Liver (tissue), 3 donors: ENCODE data around the gene DEXI.

ENCODE experiments used
- EGR1 ChIP-seq, 2 donors: IDR thresholded peaks; 2 replicates each; pipeline ENCODE4 v1.6.1; 2016 to 2018; ENCODE audit warnings: antibody characterized with exemption in 2 of 2, low read depth in 2 of 2
- GABPA ChIP-seq, 2 donors: IDR thresholded peaks in 1 of 2; conservative IDR thresholded peaks in 1 of 2; 2 replicates each; pipeline ENCODE4 v1.6.1; 2016; ENCODE audit warnings: antibody characterized with exemption in 2 of 2, mild to moderate bottlenecking in 1 of 2, moderate library complexity in 1 of 2
- HNF4G ChIP-seq: IDR thresholded peaks from 2 replicates; pipeline ENCODE4 v1.6.1; 2016; ENCODE audit warnings: antibody characterized with exemption
- JUND ChIP-seq, 2 donors: IDR thresholded peaks; 2 replicates each; pipeline ENCODE4 v1.6.1; 2016; ENCODE audit warnings: antibody characterized with exemption in 2 of 2
- RAD21 ChIP-seq, 2 donors: IDR thresholded peaks; 2 replicates each; pipeline ENCODE4 v1.6.1; 2016; ENCODE audit warnings: antibody characterized with exemption in 2 of 2, mild to moderate bottlenecking in 2 of 2
- TF ChIP-seq, protein P1 (sequence below): IDR thresholded peaks from 2 replicates; pipeline ENCODE4 v1.6.1; 2016; ENCODE audit warnings: antibody characterized with exemption
- TF ChIP-seq, protein P2 (sequence below): fragments of 150-350 bp; IDR thresholded peaks from 2 replicates; pipeline ENCODE4 v1.5.1; 2017; ENCODE audit warnings: improper control_type of control experiment, low read depth, low read length; ENCODE audit not compliant: missing input control
- TF ChIP-seq, protein P3 (sequence below): IDR thresholded peaks from 2 replicates; pipeline ENCODE4 v1.6.1; 2016; ENCODE audit warnings: antibody characterized with exemption, mild to moderate bottlenecking
- TF ChIP-seq, protein P4 (sequence below): IDR thresholded peaks from 2 replicates; pipeline ENCODE4 v1.6.1; 2016; ENCODE audit warnings: antibody characterized with exemption
- donor health status: healthy.
- donor health status: healthy.

DNA sequence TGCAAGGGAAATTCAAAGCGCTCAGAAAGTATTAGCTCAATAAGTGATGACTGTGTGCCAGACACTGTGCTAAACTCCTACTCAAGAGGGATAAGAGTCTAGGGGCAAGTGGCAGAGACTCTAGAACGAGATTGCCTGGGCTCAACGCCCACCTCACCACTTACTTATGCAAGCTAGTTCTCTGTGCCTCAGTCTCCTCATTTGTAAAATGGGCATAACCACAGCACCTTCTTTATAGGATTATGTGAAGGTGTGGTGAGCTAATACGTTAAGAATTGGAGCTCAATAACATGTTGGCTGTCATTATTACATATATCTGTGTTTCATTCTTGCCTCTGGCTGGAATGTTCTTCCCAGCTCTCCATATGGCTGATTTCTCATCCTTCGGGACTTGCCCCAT, 15.4 kb downstream of the DEXI start:
- TF ChIP-seq, protein P1, sequence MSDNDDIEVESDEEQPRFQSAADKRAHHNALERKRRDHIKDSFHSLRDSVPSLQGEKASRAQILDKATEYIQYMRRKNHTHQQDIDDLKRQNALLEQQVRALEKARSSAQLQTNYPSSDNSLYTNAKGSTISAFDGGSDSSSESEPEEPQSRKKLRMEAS = no peak
- TF ChIP-seq, protein P2, sequence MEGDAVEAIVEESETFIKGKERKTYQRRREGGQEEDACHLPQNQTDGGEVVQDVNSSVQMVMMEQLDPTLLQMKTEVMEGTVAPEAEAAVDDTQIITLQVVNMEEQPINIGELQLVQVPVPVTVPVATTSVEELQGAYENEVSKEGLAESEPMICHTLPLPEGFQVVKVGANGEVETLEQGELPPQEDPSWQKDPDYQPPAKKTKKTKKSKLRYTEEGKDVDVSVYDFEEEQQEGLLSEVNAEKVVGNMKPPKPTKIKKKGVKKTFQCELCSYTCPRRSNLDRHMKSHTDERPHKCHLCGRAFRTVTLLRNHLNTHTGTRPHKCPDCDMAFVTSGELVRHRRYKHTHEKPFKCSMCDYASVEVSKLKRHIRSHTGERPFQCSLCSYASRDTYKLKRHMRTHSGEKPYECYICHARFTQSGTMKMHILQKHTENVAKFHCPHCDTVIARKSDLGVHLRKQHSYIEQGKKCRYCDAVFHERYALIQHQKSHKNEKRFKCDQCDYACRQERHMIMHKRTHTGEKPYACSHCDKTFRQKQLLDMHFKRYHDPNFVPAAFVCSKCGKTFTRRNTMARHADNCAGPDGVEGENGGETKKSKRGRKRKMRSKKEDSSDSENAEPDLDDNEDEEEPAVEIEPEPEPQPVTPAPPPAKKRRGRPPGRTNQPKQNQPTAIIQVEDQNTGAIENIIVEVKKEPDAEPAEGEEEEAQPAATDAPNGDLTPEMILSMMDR = no peak
- TF ChIP-seq, protein P3, sequence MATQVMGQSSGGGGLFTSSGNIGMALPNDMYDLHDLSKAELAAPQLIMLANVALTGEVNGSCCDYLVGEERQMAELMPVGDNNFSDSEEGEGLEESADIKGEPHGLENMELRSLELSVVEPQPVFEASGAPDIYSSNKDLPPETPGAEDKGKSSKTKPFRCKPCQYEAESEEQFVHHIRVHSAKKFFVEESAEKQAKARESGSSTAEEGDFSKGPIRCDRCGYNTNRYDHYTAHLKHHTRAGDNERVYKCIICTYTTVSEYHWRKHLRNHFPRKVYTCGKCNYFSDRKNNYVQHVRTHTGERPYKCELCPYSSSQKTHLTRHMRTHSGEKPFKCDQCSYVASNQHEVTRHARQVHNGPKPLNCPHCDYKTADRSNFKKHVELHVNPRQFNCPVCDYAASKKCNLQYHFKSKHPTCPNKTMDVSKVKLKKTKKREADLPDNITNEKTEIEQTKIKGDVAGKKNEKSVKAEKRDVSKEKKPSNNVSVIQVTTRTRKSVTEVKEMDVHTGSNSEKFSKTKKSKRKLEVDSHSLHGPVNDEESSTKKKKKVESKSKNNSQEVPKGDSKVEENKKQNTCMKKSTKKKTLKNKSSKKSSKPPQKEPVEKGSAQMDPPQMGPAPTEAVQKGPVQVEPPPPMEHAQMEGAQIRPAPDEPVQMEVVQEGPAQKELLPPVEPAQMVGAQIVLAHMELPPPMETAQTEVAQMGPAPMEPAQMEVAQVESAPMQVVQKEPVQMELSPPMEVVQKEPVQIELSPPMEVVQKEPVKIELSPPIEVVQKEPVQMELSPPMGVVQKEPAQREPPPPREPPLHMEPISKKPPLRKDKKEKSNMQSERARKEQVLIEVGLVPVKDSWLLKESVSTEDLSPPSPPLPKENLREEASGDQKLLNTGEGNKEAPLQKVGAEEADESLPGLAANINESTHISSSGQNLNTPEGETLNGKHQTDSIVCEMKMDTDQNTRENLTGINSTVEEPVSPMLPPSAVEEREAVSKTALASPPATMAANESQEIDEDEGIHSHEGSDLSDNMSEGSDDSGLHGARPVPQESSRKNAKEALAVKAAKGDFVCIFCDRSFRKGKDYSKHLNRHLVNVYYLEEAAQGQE = no peak
- TF ChIP-seq RAD21 (IDR thresholded peaks at IDR 0.05) = no peak
- TF ChIP-seq JUND (IDR thresholded peaks at IDR 0.05) = no peak
- no peak for TF ChIP-seq EGR1 (IDR thresholded peaks at IDR 0.05; ENCODE audit: low read depth in 2 of 2)
- TF ChIP-seq, protein P4, sequence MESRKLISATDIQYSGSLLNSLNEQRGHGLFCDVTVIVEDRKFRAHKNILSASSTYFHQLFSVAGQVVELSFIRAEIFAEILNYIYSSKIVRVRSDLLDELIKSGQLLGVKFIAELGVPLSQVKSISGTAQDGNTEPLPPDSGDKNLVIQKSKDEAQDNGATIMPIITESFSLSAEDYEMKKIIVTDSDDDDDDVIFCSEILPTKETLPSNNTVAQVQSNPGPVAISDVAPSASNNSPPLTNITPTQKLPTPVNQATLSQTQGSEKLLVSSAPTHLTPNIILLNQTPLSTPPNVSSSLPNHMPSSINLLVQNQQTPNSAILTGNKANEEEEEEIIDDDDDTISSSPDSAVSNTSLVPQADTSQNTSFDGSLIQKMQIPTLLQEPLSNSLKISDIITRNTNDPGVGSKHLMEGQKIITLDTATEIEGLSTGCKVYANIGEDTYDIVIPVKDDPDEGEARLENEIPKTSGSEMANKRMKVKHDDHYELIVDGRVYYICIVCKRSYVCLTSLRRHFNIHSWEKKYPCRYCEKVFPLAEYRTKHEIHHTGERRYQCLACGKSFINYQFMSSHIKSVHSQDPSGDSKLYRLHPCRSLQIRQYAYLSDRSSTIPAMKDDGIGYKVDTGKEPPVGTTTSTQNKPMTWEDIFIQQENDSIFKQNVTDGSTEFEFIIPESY = no peak
- TF ChIP-seq HNF4G = no peak
- no peak for TF ChIP-seq GABPA (IDR thresholded peaks at IDR 0.05 in 1 of 2, conservative IDR thresholded peaks at IDR 0.05 in 1 of 2)
